NCI-H2081 (cell line): ENCODE data around the gene APP.
"Not testable (repeated sequence)": the region's sequence is repeated elsewhere in the genome, so short reads cannot be mapped to it uniquely, and the experiment has no call there.

Experiments used
- DNase-seq, 2 experiments: peaks; one replicate each; lab custom pipeline; 2025; lab: John Stamatoyannopoulos, UW

APP gene

DNA sequence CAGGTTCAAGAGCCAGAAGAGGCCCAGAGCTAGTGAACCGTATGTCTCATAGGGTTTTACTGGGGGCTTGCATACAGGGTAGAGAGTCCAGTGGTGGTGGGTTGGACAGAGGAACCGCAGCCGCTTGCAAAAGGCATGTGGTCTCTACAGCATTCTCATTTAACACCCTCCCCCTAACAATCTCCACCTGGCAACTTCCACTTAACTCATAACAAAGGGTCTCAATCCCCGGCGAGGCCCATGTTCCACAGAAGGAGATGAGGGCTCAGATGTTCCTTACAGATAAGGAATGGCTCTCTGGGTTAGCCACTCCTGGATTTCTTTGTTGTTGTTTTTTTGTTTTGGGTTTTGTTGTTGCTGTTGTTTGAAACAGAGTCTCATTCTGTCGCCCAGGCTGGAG is 106.1 kb downstream of the APP start:
- no peak for DNase-seq

DNA sequence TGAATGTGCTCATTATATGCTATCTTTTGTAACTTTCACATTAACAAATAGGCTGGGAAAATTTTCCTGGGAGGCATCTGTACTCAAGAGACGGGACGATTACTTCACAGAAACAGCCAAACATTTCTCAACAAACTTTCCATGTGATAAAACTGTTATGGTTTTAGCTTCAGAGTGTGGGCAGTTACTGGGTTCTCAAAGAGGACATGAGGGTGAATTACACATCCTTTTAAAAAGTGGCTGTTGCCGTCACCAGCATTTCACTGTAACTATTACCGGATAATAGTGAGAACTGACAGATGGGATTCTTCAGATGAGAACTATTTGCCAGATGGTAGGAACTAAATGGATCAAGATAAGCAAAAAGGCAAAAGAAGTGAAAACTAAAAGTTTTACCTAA is 109.1 kb downstream of the APP start:
- no peak for DNase-seq

DNA sequence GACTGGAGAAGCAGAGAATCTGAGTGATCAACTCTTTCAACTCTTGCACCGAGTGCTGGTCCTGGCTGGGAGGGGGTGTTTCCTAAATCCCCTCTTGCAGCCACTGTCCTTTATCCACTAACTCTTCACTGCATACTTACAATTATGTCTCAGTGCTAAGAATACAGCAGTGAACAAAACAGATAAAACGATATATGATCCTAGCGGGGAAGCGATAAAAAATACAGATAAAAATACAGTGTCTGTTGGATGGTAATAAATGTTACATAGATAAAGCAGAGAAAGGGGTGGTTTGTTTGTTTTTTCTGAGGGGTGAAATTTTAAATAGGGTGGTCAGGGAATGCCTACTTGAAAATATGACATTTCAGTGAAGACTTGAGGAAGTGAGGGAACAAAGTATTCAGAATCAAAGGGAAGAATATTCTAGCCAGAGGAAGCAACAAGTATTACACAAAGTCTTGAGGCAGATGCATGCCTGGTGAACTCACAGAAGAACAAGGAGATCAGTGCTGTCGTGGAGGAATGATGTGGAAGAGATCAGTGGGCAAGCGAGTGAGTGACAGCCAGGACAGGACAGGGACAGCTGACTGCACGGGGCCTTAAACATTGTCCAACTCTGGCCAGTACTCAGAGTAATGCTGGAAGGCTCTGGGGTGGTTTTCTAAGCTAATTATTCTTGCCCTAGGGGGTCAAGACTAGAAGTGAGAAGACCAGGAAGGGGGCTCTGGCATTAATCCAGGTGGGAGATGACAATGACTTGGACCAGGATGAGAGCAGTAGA is 110.0 kb downstream of the APP start:
- no peak for DNase-seq

DNA sequence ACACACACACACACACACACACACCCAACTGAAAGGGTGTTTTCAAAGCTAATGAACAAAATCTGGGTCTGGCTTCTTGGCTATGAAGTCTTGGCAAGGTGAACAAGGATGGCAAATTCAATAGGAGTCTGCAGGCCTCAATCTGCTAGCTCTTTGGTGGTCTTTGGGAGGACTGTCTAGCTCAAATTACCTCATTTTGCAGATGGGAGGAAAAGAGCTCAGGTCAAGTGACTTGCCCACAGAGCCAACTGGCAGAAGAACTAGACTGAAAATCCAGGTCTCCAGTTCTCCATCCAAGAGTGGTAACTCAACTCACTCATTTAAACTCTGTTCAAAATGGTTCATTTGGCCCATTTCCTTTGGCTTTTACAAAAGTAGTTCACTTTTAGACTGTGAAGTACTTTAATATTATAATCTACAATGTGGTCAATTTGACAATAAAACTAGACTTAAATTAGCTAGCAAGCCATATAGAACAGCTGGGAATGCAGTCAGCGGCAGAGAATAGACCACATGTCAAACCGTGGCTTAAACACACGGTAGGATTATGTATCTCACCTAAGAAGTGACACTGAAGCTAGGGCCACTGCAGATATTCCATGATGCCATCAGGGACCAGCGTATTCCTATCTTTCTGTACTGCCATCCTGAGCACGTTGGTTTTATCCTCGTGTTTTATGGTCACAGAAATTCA is 112.9 kb downstream of the APP start:
- DNase-seq: no peak

DNA sequence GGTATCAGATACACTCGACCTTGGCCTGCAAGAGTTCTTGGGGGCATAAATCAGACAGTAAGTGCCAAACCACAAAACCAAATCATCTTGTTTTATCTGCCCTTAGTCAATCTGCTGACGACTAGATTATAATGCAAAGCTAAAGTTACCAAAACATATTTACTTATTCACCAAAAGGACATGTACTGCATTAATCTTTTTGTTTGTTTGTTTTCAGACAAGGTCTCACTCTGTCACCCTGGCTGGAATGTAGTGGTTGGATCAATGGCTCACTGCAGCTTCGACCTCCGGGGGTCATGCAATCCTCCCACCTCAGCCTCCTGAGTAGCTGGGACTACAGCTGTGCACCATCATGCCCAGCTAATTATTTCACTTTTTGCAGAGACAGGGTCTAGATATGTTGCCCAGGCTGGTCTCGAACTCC is 114.7 kb downstream of the APP start:
- DNase-seq: no peak

DNA sequence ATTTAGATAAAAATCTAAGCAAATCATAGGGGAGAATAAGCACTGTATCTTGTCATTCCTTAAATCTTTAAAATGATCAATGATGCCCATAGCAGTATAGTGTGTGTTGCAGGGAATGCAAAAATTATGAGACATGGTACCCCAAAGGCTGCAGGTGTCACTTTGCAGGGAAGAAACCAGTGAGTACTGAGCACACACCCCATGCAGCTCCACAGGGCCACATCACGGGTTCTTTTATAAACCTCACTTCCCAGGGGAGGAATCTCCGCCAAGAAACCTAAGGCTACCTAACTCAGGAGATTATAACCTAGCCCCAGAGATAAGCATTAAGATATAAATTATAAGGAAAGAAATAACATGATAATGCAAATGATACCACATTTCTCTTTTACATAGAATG is 115.6 kb downstream of the APP start:
- no peak for DNase-seq

DNA sequence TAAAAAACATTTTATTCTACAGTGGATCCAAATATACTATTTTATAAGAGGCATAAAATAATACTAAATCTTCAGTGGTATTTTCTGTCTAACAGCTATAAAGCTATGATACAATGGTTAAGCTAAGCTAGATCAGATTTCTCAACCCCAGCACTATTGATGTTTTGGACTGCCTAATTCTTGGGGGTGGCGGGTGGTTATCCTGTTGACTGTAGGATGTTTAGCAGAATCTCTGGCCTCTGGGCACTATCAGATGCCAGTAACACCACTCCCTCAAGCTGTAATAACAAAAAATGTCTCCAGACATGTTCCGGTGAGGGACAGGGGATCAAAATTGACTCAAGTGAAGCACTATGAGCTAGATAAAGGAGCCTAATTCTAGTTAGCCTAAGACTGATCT is 118.5 kb downstream of the APP start:
- DNase-seq: no peak

DNA sequence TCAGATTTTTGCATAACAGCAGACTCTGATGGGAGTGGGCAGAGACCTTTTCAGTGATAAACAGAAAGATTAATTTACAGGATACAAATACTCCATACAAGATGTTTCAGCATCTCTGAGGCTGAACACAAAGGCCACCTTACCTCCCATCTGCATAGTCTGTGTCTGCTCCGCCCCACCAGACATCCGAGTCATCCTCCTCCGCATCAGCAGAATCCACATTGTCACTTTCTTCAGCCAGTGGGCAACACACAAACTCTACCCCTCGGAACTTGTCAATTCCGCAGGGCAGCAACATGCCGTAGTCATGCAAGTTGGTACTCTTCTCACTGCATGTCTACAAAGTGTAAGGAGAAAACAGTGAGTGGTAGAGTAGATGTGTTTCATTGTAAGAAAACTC is 119.7 kb downstream of the APP start:
- no peak for DNase-seq

DNA sequence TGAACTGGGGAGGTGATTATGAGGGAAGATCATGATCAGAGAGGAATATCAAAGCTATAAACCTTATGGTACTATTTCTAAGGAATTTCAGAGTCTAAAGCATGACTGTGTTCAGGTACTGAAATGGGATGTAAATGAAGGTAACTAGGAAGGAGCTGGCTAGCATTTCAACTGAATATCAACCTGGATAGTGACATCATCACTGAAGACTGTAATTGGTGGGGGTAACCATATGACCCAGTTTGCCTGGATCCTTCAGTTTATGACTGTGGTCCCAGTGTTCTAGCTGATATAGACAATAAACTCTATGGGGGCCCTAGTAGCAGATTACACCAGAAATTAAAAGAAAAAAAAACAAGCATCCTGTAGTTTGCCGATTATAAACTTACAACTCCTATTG is 120.8 kb downstream of the APP start:
- no peak for DNase-seq

DNA sequence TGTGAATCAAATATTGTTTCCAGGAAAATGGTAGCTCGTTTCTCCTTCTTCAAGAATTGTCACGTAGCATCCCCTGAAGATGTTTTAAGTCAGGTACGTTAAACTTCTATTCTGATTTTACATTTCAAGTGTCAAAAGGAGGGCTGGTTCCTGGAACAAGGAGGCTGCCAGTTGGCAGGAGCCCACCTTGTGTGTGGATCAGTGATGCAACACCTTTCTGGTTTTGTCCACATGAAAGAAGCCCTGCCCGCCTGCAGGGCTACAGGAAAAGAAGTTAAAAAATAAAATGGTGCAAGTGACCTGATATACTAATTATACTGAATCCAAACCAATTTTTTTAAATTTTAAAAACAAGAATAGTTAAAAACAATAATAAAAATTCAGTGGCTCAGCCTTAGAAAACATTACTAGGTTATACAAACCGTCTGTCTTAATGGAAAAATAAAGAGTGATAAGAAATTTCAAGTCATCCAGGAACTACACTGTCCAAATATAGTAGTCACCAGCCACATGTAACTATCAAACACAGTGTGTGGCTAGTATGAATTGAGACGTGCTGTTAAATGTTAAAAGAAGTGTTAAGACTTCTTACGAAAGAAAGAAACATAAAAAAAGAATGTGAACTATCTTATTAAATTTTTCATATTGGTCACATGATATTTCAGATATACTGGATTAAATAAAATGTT is 123.1 kb downstream of the APP start:
- DNase-seq: no peak

DNA sequence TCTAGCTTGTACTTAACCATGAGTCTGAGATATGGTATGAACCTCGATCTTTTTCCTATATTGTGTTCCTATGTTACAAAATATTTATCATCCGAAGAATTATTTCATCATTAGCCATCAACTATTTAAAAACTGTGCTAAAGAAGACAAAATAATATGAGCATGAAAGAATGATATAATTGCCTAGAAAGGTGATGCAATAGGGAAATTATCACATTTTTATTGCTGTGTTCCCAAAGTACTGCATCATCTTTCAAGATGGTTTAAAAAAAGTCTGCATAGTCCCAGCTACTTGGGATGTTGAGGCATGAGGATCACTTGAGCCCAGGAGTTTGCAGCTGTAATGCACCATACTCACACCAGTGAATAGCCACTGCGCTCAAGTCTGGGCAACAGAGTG is 126.7 kb downstream of the APP start:
- DNase-seq: no peak

DNA sequence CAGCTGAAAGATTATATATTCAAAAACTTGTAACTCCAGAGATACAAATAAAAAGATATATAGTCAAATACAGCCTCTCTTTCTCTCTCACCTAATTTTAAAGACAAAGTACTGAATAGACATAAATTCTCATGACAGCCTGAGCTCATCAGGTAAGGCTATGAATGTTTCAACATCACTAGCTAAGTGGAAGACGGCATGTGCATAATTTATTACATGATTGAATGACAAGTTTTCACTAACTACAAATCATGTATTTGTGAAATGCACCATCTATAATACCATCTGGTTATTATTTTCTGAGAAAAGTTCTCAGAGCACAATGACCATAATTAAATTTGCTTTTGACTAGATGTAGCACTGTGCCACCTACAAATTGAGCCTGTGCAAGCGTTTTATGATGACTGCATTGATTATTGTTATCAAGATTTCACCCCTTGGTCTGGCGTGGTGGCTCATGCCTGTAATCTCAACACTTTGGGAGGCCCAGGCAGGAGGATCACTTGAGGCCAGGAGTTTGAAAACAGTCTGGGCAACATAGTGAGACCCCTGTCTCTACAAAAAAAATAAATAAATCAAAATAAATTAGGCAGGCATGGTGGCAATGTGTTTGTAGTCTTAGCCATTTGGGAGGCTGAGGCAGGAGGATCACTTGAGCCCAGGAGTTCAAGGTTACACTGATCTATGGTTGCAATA is 128.2 kb downstream of the APP start:
- no peak for DNase-seq

DNA sequence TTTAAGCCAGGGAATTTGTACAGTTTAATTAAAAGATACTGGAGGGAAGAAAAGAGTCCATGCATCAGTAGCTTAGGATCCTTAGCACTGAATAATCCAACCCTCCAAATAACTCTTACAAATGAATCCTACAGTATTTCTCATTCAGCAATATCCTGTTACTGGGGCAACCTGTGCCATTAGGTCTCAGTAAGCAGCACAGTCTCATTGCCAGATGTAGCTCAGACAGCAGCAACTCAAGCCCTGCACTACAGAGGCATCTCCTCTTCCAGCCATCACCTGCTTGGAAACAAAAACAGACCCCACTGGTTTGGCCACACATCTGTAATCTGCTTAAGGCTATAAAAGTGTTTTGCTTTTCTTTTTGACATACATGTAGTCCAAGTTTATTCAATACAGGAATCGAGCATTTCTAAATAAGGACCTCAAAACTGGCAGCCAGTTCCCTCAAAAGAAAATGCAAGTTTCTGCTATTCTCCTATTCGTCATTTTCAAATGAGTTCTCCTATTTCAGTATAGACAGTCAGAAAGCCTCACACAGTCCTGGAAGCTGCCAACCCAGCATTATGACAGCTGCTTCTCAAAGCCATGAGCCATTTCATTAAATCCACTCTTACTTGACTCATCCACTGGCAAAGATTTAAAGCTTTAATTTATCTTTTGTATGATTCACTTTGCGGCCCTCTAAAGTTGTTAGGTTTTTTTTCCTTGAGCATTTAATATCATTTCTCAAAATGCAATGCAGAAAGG is 129.0 kb downstream of the APP start:
- DNase-seq: no peak

DNA sequence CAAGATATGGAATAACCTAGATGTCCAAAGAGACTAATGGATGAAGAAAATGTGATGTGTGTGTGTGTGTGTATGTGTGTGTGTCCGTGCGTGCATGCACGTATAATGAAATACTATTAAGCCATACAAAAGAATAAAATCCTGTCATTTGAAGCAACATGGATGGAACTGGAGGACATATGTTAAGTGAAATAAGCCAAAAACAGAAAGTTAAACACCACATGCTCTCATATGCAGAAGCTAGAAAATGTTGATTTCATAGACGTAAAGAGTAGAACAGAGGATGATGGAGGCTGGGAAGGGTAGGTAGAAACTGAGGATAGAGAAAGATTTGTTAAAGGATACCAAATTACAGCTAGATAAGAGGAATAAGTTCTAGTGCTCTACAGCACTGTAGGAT is 133.7 kb downstream of the APP start:
- no peak for DNase-seq

DNA sequence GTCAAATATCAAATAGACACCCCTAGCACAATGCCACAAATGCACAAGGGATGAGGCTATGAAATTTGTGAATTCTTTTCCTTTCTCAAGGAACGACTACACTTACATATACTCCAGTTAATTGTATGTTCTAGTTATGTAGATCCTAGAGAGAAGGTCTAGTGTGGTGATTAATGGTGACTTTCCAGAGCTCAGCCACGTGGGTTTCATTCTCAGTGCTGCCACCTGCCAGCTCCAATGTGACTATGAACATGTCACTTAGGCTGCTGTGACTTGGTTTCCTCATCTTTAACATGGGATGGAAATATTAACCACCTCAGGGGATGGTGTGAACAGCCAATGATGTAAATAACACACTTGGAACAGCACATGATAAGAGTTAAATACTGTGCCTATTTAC is 138.3 kb downstream of the APP start:
- no peak for DNase-seq

DNA sequence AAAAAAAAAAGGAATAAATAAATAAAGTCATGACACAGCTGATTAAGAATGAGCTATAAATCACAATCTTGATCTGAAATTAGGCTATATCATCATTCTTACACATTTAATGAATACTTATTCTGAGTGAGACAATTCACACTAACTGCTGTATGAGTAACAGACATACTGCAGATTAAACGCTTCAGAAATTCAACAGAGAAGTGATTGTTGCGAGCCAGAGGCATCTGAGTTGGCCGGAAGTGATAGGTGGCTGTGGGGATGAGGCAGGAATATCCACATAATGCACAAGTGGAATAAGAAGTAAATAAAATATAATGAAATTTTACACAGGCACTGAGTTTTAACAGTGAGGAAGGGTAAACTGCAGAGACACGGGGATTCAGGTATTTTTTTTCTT is 142.4 kb downstream of the APP start:
- no peak for DNase-seq

DNA sequence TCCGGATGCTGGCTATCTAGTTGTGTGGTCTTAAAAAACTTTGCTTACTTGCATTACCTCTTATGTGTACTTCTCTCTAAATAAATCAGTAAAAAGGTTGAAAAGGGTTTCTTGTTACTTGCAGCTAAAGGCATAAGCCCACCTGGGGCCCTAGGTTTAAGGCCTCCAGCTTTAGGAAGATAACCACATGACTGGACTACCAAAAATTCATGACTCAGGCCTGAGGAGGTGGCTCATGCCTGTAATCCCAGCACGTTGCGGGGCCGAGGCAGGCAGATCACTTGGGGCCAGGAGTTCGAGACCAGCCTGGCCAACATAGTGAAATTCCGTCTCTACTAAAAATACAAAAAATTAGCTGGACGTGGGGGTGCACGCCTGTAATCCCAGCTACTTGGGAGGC is 142.9 kb downstream of the APP start:
- no peak for DNase-seq

DNA sequence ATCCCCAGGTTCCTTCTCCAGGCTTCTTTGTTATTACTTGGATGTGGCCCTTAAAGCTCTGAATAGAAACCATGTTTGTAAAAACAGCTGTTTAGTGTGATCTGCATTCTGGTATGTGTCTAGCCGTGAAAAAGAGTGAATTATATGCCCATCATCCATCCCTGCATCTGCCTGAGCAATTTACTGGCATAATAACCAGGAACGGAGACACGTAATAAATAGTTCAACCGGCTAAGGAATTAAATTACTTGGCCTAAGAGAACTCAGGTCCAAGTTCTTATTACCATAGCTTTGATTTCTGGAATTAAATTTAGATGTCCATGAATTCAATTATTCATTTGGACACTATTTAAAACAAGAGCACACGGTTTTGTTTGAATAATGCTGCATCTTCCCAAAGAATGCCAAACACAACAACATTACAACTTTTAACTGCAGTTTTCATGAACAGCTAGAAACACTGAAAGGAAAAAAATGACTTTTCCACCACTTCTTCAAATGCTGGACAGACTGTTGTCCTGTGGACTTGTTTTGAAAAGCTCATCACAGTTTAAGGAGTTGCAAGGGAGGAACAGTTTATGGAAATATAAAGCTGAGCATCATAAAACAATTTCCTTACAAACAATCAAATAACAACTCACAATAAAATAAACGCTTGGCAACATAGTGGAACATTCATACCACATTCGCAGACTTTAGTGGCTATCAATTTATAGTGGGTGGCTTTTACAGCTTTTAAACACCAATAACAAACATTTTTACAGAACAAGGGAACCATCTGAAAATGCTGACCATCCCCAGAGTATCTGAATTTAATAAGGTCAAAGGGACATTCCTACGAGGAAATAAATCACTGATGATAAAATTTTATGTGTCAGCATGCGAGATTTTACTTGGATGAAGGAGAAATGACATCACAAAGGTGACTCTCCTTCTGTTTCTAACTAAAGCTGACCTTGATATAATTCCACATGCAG is 144.7 kb downstream of the APP start:
- DNase-seq: no peak

DNA sequence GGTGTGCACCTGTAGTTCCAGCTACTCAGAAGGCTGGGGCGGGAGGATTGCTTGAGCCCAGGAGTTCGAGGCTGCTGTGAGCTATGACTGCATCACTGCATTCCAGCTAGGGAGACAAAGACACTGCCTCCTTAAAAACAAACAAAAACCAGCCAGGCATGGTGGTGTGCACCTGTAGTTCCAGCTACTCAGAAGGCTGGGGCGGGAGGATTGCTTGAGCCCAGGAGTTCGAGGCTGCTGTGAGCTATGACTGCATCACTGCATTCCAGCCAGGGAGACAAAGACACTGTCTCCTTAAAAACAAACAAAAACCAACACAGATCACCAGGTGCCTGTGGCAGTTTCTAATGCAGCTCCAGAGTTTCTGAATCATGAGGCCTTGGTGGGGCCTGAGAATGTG is 147.2 kb downstream of the APP start:
- DNase-seq: not testable (repeated sequence)

DNA sequence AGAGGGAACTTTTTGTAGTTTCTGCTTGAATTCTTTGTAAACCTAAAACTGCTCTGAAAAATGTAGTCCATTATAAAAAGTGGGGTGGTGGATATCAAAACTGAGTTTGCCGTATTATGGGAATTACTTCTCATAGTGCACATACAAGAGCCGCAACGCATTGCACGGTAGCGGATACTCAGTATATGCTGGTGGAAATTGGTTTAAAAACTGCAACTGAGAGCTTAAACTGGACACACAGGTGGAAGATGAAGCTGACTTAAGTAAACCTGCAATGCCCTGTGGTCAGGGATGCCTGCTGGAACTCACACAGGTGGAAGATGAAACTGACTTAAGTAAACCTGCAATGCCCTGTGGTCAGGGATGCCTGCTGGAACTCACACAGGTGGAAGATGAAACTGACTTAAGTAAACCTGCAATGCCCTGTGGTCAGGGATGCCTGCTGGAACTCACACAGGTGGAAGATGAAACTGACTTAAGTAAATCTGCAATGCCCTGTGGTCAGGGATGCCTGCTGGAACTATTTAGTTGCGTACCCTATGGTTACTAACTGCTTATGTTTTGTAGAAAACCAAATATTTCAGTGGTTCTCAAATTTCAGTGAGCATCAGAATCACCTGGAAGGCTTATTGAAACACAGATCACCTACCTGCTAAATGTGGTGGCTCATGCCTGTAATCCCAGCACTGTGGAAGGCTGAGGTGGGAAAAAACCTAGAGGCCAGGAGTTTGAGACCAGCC is 147.8 kb downstream of the APP start:
- not testable (repeated sequence) for DNase-seq
